ENCODE results near the gene BASP1.
"Not testable (repeated sequence)": the region's sequence is repeated elsewhere in the genome, so short reads cannot be mapped to it uniquely, and the experiment has no call there.

The BASP1 gene

DNA sequence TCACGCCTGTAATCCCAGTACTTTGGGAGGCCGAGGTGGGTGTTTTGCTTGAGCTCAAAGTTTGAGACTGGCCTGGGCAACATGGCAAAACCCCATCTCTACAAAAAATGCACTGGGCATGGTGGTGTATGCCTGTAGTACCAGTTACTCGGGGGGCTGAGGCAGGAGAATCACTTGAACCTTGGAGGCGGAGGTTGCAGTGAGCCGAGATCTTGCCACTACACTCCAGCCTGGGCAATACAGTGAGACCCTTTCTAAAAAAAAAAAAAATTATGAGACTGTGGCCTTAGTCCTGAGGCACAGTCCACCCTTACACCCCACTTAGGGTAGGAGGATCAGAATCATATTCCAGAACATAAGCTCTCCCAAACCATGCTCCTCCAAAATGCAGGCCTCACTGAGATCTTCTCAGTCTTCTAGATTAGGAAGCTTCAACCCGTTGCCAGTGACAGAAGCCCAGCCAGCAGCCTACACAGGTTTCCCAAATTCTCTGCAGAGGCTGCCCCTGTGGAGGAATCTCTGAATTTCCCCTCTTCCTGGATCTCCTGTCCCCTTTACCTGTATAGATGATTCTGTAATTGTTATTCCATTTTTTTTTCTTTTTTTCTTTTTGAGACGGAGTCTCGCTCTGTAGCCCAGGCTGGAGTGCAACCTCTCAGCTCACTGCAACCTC is 77.3 kb downstream of the BASP1 start:
- DNase-seq = no peak

DNA sequence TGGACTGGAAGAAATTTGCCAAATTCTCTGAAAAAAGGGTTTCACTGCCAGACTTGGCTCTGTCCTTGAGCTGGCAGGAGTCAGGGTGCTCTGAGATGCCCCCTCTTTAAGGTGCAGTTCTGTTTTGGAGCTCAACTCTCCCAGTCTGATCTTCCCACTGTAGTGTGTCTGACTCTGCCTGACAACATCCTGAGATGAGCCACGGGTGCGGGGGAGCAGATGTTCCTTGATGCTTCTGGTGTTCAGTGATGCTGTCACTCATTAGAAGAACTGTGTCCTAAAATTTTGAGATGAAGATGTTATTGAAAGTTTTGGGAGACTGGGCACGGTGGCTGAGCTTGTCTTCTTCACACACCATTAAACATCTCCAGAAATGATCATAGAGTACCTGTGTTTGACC is 78.2 kb downstream of the BASP1 start:
- no peak for DNase-seq

DNA sequence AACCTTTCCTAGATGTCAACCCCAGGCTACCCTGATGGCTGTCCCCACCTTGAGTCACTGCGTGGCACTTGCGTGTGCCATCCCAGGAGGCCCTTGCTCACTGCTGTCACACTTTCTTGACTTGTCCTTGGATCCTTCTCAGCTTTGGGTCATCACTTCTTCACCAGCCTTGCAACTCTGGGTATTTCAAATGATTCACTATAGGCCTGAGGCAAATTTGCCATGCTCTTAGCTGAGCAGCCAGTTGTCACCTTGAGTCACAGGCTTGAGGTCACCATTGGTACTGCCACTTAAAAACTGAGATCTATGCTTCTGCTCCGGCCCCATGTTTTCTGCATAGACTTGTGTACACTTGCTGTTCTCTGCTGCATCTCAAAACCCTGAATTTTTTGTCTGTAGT is 84.7 kb downstream of the BASP1 start:
- no peak for DNase-seq

DNA sequence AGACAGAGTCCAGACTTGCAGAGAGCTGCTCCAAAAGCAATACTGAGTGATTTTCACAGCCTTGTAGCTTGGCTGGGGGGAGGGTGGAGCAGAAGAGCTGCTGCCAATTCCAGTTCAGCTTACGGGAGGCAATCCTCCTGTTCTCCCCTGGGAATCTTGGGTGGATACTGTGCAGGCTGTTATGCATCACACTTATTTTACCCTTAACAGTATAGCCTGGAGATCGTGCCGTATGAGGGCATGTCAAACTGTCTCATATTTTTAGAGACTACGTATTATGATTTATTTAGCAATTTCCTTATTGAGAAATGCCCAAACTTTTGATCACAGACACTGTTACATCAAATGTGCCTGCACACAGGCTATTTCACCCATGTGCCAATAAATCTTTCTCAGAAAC is 85.2 kb downstream of the BASP1 start:
- DNase-seq = peak; percentile 30

DNA sequence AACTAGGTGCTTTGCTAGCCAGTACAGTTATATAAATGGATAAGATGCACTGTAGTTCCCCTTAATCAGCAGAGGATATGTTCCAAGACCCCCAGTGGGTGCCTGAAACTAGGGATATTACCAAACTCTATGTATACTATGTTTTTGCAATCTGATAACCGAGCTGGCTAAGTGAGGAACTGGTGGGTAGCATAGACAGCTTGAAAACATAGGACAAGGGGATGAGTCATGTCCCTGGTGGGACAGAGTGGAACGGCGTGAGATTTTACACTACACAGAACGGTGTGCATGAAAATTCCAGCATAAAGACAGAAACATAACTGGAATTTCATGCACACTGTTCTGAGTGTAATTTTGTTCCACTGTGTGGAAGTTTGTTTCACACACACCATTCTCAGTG is 86.9 kb downstream of the BASP1 start:
- no peak for DNase-seq

DNA sequence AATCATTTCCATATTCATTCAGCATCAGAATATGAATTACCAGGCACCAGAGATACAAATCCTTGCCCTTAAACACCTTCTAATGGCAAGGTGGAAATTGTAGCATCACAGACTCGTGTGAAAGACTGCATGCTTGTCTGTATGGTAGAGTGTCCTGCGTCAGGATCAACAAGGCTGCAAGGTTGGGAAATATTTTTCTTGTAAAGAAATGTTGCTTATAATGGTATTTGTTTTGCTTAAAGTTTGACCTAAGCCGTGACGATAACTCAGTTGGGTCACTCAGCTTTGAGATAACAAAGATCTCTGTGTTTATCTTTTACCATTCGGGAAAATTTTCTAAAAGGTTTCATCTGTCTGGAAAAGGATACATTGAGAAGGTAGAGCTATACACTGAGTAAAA is 87.6 kb downstream of the BASP1 start:
- no peak for DNase-seq

DNA sequence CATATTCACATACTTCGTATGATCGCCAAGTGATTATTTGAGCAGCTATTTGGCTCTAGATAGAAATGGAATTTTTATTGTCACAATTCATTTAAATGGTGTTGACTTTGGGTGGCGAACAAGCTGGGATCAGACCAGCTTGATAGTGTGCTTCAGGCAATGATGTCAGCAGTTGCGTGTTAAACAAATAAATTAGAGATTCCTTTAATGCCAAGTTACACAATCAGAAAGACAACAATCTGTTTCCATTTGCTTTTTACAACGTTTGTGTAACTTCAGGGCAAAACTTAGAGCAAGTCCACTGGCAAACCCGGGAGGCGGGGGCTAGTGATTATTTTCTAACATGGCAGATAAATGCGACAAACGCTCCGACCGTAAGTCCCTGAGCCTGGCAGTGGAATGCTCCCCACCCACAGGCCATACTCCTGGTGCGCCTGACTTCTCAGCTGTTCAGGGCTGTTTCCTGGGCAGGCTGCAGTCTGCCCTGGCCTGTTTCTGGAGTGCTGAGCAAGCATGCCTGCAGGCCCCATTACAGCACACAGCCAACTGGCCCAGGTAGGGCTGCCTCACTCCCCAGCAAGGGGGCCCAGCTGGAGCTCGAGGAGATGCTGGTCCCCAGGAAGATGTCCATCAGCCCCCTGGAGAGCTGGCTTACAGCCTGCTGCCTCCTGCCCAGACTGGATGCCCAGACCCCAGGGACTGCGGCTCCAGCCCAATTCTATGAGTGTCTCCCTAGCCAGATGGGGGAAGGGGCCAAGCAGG is 88.7 kb downstream of the BASP1 start:
- DNase-seq = no peak

DNA sequence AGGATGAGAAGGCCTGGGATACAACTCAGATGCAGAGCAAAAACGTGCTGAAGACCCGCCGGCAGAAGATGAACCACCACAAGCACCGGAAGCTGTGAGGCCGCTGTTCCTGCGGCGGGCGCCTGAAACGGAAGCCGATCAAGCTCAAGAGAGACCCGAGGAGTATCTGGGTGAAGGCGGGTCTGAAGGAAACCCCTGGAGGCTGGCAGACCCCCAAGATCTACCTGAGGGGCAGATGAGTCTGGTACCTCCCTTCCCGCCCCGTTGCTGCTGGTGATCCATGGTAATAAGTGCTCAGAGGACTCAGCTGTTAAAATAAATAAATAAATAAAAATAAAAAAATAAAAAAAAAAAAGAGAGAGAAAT is 89.3 kb downstream of the BASP1 start:
- no peak for DNase-seq

DNA sequence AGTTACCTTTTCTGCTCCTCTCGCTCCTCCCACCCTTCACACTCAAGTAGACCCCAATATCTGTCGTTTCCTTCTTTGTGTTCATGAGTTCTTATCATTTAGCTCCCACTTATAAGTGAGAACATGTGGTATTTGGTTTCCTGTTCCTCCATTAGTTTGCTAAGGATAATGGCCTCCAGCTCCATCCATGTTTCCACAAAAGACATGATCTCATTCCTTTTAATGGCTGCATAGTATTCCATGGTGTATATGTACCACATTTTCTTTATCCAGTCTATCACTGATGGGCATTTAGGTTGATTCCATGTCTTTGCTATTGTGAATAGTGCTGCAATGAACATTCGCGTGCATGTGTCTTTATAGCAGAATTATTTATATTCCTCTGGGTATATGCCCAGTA is 90.0 kb downstream of the BASP1 start:
- DNase-seq = not testable (repeated sequence)

DNA sequence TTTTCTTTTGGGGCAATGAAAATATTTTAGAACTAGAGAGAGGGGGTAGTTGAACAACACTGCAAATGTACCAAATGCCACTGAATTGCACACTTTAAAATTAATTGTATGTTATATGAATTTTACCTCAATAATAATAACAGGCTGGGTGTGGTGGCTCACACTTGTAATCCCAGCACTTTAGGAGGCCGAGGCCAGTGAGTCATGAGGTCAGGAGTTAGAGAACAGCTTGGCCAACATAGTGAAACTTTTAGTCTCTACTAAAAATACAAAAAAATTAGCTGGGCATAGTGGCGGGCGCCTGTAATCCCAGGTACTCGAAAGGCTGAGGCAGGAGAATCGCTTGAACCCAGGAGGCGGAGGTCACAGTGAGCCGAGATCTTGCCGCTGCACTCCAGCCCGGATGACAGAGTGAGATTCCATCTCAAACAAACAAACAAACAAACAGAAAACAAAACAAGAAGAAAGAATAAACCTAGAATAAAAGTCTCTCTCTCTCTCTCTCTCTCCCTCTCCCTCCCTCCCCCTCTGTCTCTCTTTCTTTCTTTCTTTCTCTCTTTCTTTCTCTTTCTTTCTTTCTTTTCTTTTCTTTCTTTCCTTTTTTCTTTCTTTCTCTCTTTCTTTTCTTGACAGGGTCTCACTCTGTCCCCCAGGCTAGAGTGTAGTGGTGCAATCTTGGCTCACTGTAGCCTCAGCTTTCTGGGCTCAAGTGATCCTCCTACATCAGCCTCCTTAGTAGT is 91.1 kb downstream of the BASP1 start:
- no peak for DNase-seq

DNA sequence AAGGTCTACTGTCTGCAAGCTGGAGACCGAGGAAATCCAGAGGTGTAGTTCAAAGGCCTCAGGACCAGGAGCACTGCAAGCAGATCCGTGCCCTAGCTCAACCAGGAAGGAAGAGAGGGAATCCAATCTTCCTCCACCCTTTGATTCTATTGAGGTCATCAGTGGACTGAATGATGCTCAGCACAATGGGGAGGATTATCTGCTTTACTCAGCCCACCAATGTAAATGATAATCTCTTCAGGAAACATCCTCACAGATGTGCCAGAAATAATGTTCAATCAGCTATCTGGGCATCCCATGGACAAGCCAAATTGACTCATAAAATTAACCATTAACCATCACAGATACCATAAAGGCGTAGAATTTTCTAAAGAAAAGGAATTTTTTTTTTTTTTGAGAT is 92.0 kb downstream of the BASP1 start:
- DNase-seq = no peak

DNA sequence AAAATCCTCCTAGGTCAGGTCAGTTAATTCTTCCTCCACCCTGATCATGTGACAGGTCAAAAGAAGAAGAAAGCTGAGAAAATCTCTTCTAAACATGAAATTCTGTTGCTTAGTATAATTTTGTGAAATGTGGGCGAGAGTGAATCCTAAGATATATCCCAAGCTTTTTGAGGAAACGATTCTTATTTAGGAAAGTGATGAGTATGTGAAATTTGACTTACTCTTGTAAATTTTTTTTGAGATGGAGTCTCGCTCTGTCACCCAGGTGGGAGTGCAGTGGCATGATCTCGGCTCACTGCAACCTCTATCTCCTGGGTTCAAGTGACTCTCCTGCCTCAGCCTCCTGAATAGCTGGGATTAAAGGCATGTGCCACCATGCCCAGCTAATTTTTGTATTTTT is 93.1 kb downstream of the BASP1 start:
- not testable (repeated sequence) for DNase-seq

DNA sequence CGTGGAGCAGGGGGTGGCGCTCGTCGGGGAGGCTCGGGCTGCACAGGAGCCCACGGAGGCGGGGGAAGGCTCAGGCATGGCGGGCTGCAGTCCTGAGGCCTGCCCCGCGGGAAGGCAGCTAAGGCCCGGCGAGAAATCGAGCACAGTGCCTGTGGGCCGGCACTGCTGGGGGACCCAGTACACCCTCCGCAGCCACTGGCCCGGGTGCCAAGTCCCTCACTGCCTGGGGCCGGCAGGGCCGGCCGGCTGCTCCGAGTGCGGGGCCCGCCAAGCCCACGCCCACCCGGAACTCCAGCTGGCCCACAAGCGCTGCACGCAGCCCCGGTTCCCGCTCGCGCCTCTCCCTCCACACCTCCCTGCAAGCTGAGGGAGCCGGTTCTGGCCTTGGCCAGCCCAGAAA is 94.4 kb downstream of the BASP1 start:
- not testable (repeated sequence) for DNase-seq

DNA sequence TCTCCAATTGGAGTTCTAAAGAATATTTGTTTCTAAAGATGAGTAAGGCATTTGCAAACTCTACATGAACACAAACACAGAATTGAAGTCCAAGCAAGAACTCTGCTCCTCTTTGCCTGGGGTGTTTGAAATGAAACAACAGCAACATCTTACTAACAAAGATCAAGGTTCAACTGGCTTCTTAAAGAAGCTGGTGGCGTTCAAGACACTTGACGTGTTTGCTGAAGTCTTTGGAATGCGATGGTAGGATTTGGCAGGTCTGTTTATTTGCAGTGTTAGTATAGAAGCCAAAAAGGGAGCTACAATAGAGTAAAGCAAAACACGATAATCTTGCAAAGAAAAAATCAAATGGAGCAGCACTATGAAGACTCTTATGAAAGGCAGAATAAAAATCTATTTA is 94.9 kb downstream of the BASP1 start:
- DNase-seq = no peak

DNA sequence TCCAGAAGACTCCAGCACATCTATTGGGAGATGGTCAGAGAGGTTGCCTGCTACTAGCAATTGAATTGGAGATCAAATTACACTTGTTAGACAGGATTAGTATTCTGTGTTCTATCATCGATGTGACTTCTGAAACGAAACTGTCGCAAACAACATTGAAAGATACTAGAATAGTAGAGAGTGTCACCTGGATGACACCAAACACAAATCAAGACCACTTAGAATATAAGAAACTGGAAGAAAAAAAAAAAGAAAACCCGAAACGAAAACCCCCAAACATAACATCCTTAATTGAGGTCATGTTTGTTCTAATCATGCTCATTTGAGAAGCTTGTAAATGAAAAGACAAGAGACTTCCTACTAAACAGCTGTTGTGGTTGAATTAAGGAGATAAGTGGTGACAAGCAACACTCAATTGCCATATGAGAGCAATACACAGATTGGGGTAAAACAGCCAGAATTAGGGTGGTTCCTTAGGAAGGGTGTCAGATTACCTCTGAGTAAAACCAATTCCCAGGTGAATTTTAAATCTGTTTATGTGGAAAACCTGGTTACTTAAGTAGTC is 97.6 kb downstream of the BASP1 start:
- DNase-seq = no peak

DNA sequence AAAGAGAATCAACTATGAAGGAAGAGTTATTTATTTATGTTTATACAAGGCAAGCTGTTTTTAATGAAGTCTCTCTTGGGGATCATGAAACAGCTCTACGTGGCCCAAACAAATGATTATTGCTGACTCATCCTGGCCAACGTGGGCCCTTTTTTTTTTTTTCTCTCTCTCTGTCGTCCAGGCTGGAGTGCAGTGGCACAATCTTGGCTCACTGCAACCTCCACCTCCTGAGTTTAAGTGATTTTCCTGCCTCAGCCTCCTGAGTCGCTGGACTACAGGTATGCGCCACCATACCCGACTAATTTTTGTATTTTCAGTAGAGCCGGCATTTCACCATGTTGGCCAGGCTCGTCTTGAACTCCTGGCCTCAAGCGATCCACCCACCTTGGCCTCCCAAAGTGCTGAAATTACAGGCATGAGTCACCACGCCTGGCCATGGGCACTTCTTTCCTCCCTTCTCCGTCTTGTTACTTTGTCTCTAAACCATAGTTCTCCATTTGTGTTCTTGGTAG is 98.3 kb downstream of the BASP1 start:
- no peak for DNase-seq

DNA sequence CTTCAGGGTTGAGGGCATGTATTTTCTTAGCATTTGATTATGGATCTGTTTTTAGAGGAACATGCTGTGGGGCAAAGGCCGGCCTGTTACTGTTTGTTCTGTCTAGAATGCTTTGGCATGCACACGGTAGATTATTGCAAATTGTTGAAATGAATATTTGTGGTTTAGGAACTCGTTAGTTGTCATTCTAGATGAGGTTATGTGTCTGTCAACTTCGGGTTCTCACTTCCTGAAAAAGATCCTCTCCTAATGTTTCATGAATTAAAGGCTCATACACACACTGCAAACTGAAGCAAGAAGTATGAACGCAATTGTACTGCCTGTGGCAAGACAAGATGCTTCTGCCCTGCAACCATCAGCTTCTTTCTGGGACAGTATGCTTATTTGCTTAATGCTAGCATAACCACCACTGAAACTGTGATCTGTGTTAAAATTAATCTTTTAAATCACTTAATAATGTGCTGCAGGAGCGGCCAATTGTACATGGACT is 99.6 kb downstream of the BASP1 start:
- DNase-seq = no peak

DNA sequence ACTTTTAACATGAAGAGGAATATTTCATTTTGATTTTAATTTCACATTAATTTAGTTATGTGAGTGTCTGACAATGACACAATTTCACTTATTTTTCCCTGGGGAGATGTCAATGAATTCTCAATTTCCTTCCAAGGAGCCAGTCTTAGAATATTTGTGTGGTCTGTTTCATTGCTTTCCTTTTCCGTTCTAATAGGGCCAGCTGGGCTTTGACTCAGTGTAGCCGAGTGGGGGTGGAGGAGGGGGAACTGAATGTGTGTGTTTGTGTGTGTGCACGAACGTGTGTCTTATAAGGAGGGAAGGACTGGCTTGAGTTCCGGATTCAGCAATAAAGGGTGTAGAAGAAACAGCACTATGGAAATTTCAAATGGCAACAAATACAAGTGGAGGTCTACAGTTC is 100.0 kb downstream of the BASP1 start:
- no peak for DNase-seq

DNA sequence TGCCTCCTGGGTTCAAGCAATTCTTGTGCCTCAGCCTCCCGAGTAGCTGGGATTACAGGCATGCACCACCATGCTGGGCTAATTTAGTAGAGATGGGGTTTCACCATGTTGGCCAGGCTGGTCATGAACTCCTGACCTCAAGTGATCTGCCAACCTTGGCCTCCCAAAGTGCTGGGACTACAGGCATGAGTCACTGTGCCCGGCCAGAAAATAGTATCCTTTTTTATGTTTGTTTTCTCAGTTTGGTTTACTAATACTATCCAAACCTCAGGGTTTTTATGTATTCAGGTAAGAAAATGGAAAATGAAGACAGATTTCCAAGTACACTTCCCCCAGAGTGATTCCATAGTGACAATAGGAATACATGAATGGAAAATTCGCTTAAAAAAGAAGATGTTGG is 101.7 kb downstream of the BASP1 start:
- DNase-seq = not testable (repeated sequence)

DNA sequence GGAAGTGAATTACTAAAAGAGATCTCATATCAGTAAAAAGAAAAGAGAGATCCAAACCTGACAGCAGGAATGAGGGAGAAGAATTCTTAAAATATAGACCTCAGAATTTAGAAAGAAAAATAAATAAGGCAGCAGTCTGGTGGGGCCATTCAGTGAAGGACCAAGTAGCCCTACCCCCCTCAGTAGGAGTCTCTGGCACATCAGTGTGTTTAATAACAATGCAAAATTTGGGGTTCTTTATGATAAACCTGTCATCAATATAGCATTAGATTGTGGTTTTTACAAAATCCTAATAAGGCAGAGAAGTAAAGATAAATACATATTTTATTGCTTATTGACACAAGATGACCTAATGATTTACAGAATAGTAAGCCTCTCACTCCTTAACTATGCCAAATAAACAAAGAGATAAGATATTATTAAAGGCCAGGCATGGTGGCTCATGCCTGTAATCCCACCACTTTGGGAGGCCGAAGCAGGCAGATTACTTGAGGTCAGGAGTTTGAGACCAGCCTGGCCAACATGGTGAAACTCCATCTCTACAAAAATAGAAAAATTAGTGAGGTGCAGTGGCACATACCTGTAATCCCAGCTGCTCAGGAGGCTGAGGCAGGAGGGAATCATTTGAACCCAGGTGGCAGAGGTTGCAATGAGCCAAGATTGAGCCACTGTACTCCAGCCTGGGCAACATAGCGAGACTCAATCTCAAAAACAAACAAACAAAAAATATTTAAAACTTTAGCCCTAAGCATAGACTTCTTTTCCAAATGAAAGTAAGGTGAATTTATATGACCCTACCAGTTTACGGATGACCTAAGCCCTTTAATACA is 108.6 kb downstream of the BASP1 start:
- DNase-seq = no peak

Measured in right hindlimb (tissue), 1 donor.